Stimulated activated CD8-positive, alpha-beta memory T cell treated with anti-CD3 and anti-CD28 coated beads, Interleukin-12 subunit alpha, Interleukin-12 subunit beta, amount 100 ng/mL, for 1 hour (primary cell): Measurements from ENCODE around the gene SRD5A2.

ENCODE experiments used
- DNase-seq: peaks from one replicate; pipeline ENCODE4 v3.0.0-alpha.2; 2020; ENCODE audit warnings: low read depth

SRD5A2 gene, protein sequence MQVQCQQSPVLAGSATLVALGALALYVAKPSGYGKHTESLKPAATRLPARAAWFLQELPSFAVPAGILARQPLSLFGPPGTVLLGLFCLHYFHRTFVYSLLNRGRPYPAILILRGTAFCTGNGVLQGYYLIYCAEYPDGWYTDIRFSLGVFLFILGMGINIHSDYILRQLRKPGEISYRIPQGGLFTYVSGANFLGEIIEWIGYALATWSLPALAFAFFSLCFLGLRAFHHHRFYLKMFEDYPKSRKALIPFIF

DNA sequence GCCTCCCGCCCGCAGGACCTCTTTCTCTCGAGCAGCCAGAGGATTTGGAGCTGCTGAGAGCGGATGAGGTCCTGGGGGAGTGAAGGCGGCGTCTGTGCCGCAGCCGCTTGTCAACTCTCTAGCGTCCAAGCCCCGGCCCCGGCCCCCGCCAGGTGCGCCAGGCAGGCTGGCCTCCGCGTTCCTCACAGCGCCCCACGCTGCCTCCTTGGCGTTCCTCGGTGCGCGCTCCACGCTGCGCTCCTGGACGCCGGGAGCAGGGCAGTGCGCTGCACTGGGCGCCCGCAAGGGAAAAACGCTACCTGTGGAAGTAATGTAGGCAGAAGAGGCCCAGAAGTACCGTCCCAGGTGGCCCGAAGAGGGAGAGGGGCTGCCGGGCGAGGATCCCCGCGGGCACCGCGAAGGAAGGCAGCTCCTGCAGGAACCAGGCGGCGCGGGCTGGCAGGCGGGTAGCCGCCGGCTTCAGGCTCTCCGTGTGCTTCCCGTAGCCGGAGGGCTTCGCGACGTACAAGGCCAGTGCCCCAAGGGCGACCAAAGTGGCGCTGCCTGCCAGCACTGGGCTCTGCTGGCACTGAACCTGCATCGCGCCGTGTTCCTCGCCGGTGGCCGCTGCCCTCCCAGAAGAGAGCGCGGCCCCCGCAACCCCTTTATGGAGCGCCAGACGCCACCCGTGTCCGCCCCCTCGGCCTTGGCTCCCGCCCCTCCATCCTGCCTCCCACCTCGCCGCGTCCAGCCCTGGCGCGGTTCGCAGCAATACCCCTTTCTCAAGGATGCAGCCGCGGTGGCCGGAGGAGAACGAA, at the start of gene SRD5A2:
Gene SRD5A2, minus strand, starts transcription at position 618 of the 797 bp plus-strand sequence. Its CDS starts 38 bp downstream, at position 580.
- no peak for DNase-seq

DNA sequence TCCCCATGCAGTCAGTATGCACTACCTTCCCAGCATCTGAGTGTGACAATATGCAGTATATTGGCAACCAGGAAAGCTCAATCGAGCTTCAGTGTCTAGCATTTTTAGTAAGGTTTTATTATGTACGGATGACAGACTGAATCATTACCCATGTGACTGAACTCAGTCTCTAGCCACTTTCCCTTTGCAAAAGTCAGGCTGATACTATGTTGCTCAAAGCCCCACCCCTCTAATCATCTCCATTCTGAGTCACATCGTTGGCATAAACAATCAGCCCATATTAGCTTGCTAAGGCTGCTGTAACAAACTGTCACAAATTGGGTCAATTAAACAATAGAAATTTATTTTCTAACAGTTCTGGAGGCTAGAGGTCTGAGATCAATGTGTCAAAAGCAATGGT, 25.8 kb upstream of the SRD5A2 start:
- no peak for DNase-seq

- no peak for DNase-seq
Observed at GRCh38 chr2:31598694-31599093, 18.0 kb upstream of the SRD5A2 start.

- DNase-seq = no peak
Observed at GRCh38 chr2:31586230-31586629, 5.5 kb upstream of the SRD5A2 start.

- no peak for DNase-seq
Observed at GRCh38 chr2:31581124-31581795, 522 bp upstream of the SRD5A2 start.

DNA sequence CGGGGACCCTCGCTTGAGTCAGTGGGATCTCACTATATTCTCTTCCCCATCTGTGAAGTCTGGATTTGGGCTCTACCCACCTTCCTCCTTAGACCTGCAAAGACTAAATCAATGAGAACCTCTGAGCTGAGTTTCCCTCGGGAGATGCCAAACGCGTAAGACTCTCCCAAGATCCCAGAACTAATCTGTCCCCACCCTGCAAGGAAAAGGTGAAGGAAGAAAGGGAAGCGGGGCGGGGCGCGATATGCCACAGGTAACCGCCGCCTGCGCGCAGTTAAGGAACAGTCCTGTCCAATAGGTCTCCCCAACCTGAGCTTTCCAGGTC, 780 bp downstream of the SRD5A2 start:
- DNase-seq = no peak

- no peak for DNase-seq
Observed at GRCh38 chr2:31578316-31578715, 2.4 kb downstream of the SRD5A2 start.

GRCh38 chr2:31577143-31577542, 3.6 kb downstream of the SRD5A2 start:
- no peak for DNase-seq

- no peak for DNase-seq
Observed at GRCh38 chr2:31568585-31569201, 12.0 kb downstream of the SRD5A2 start.

GRCh38 chr2:31567679-31568078, 13.1 kb downstream of the SRD5A2 start:
- no peak for DNase-seq

DNA sequence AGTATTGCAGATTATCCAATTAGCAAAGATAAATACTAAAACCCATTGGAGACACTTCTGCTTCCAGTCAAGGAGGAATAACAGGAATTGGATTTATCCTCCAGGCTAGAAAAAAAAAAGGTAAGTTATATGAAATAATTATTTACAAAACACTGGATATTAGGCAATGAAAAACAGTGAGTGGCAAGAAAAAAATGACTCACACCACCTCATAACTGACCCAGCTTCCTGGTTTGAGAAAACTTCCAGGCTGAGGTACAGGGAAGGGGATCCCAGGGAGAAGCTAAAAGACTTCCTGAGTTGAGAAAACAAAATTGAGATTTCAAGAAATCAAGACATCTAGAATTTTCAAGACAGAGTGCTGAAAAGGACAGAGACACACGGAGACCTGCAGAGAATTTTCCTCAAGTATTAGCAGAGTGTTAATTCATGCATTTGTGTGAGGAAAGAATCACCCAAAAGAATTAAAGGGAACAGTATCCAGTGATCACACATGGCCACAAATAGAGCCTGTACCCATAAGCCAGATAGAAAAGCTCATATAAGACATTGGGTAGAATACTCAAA, 17.4 kb downstream of the SRD5A2 start:
- no peak for DNase-seq

DNA sequence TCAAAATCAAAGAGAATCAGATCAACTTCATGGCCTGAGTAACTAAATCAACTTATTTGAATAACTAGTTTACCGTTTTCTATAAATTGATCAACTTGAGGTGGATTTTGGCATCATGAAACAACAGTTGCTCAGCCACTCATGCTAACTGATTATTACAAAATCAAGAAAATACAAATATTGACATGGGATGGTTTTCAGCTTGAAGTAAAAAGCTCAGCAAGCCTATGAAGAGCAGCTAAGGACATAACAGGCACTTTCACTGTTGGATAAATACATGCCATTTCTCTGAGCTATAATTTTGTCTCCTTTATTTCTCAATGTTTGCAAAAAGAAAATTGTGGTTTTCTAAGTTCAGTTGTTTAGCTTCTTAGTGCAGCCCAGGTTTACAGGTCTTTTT, 18.9 kb downstream of the SRD5A2 start:
- DNase-seq = no peak

- DNase-seq = no peak
Observed at GRCh38 chr2:31558401-31559295, 22.1 kb downstream of the SRD5A2 start.

- no peak for DNase-seq
Observed at GRCh38 chr2:31556940-31557339, 23.8 kb downstream of the SRD5A2 start.

GRCh38 chr2:31555967-31556706, 24.6 kb downstream of the SRD5A2 start:
- no peak for DNase-seq

- DNase-seq = no peak
Observed at GRCh38 chr2:31553362-31553761, 27.4 kb downstream of the SRD5A2 start.

- no peak for DNase-seq
Observed at GRCh38 chr2:31547485-31547884, 33.3 kb downstream of the SRD5A2 start.

DNA sequence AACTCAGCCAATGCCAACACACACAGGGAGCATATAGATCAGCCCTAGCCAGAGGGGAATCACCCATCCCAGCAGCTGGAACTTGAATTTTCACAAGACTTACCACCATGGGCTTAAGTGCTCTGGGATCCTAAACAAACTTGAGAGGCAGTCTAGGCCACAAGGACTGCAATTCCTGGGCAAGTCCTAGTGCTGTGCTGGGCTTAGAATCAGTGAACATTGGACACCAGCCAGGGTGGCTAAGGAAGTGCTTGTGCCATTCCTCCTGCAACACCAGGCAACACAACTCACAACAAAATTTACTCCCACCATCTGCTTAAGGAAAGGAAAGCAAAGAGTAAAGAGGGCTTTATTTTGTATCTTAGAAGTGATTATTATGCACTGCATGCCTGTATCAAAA, 38.9 kb downstream of the SRD5A2 start:
- DNase-seq = no peak

- no peak for DNase-seq
Observed at GRCh38 chr2:31539505-31539904, 41.2 kb downstream of the SRD5A2 start.

DNA sequence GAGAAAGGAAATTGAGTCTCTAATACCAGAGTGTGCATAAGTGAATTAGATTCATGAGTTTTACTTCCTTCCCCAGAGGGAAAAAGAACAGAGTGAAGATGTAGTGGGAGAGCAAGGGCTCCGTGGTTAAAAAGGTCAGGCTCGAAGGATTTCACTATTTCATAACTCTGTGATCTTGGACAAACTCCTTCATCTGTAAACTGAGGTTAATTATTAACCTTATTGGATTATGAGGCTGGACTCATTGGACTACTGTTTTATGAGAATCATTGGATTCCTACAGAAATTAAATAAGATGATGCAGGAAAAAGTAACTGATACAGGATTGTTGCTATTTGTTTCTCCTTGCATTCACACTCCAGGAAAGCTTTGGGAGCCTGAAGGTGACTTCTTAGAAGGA, 45.0 kb downstream of the SRD5A2 start:
- DNase-seq = no peak

DNA sequence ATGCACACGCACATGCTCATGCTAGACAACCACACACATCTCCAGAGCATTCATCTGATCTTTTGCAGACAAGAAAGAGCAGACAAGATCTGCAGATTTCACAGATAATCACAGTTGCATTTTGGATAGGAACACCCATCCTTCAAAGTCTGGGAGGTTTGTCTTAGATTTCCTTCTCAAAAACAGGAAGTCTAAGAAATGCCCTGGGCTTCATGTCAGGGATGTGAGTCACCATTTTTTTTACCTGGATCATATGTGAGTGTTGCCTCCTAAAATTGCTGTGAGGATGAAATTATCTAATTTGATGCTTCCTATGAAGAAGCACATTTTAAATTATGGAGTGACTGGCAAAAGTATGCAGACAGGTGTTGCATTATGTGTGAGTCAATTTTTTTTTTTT, 46.1 kb downstream of the SRD5A2 start:
- DNase-seq = no peak
